GM23338 (cell line): ENCODE measurements around the gene LPP. TPM values are rescaled to one million over a fixed set of nuclear protein-coding genes. Genes with fewer than 3 reads are reported as not detected.

Source experiments
- ATAC-seq: fragments of 200-7000 bp; cut with Tn5 transposase; 3 replicates; pipeline ENCODE4 v1.9.1; 2020
- DNase-seq: peaks from one replicate; pipeline ENCODE4 v3.0.0-alpha.2; 2015; ENCODE audit warnings: low spot score
- H2AFZ ChIP-seq: fragments of 200-600 bp; sonication (generic); 2 replicates; pipeline ENCODE4 v1.8.0; 2016; ENCODE audit warnings: antibody characterized with exemption, mild to moderate bottlenecking, moderate library complexity
- H3F3A ChIP-seq: fragments of 200-600 bp; sonication (generic); replicated peaks from 2 replicates; pipeline ENCODE4 v1.8.0; 2017; ENCODE audit warnings: antibody characterized with exemption, mixed run types, low read depth
- H3K27ac ChIP-seq: fragments of 200-600 bp; sonication (generic); 2 replicates; pipeline ENCODE4 v1.6.1; 2016; ENCODE audit warnings: low read depth
- H3K27me3 ChIP-seq: fragments of 200-600 bp; sonication (generic); 2 replicates; pipeline ENCODE4 v1.8.0; 2016; ENCODE audit warnings: mild to moderate bottlenecking, mixed run types, moderate library complexity; ENCODE audit not compliant: insufficient read depth
- H3K36me3 ChIP-seq: fragments of 200-600 bp; sonication (generic); 2 replicates; pipeline ENCODE4 v1.8.0; 2016; ENCODE audit warnings: mild to moderate bottlenecking; ENCODE audit not compliant: insufficient read depth
- H3K4me1 ChIP-seq: fragments of 200-600 bp; sonication (generic); 2 replicates; pipeline ENCODE4 v1.8.0; 2016; ENCODE audit warnings: mild to moderate bottlenecking, moderate library complexity; ENCODE audit not compliant: insufficient read depth
- H3K4me2 ChIP-seq: fragments of 200-600 bp; sonication (generic); 2 replicates; pipeline ENCODE4 v1.7.1; 2017; ENCODE audit warnings: mixed run types
- H3K4me3 ChIP-seq: fragments of 200-600 bp; sonication (generic); 2 replicates; pipeline ENCODE4 v1.6.1; 2016; ENCODE audit warnings: mixed run types
- H3K79me2 ChIP-seq: fragments of 200-600 bp; sonication (generic); replicated peaks from 2 replicates; pipeline ENCODE4 v1.8.0; 2017; ENCODE audit warnings: mild to moderate bottlenecking; ENCODE audit not compliant: insufficient read depth
- H3K9me2 ChIP-seq: fragments of 200-600 bp; sonication (generic); 2 replicates; pipeline ENCODE4 v1.8.0; 2017; ENCODE audit not compliant: insufficient read depth
- H4K20me1 ChIP-seq: fragments of 200-600 bp; sonication (generic); replicated peaks from 2 replicates; pipeline ENCODE4 v1.8.0; 2017; ENCODE audit warnings: mild to moderate bottlenecking; ENCODE audit not compliant: insufficient read depth
- H3K27ac Mint-ChIP-seq: 2 replicates; pipeline ENCODE4 v1.8.0; 2020; ENCODE audit warnings: inconsistent platforms, mild to moderate bottlenecking, moderate library complexity, mixed read lengths
- H3K27me3 Mint-ChIP-seq: 3 replicates; pipeline ENCODE4 v1.8.0; 2022; ENCODE audit warnings: low read depth, mild to moderate bottlenecking, moderate library complexity, mixed read lengths, inconsistent platforms; ENCODE audit not compliant: insufficient read depth, poor library complexity
- H3K36me3 Mint-ChIP-seq: 3 replicates; pipeline ENCODE4 v1.8.0; 2021; ENCODE audit warnings: low read depth, mild to moderate bottlenecking, inconsistent platforms, moderate library complexity, mixed read lengths
- H3K4me1 Mint-ChIP-seq: 3 replicates; pipeline ENCODE4 v1.8.0; 2020; ENCODE audit warnings: mild to moderate bottlenecking, inconsistent platforms, mixed read lengths
- H3K4me3 Mint-ChIP-seq: 3 replicates; pipeline ENCODE4 v1.8.0; 2021; ENCODE audit warnings: moderate library complexity, mild to moderate bottlenecking, inconsistent platforms, mixed read lengths
- H3K9me3 Mint-ChIP-seq: 3 replicates; pipeline ENCODE4 v1.8.0; 2020; ENCODE audit warnings: moderate library complexity, mild to moderate bottlenecking, inconsistent platforms, mixed read lengths
- CREB1 ChIP-seq: fragments of 250-450 bp; sonication (Bioruptor Pico); IDR thresholded peaks from 2 replicates; pipeline ENCODE4 v1.5.0; 2020; ENCODE audit warnings: low read depth, mild to moderate bottlenecking, moderate library complexity
- CTCF ChIP-seq, 2 experiments: fragments of 200-600 bp in 1 of 2; sonication (generic) in 1 of 2; conservative IDR thresholded peaks; 2 replicates each; pipeline versions ENCODE4 v1.5.1 to v1.6.1; 2016 to 2017; ENCODE audit warnings: antibody characterized with exemption in 2 of 2, low read depth in 2 of 2, mild to moderate bottlenecking in 2 of 2, moderate library complexity in 1 of 2
- ETS1 ChIP-seq: IDR thresholded peaks from 2 replicates; pipeline ENCODE4 v1.6.1; 2016; ENCODE audit warnings: antibody characterized with exemption
- EZH2 ChIP-seq: fragments of 200-600 bp; sonication (generic); IDR thresholded peaks from one replicate; pipeline ENCODE4 v1.8.0; 2017; ENCODE audit warnings: antibody characterized with exemption, mild to moderate bottlenecking, low read depth; ENCODE audit not compliant: unreplicated experiment
- EZH2phosphoT487 ChIP-seq: fragments of 200-600 bp; sonication (generic); IDR thresholded peaks from one replicate; pipeline ENCODE4 v1.8.1; 2018; ENCODE audit warnings: antibody characterized with exemption; ENCODE audit not compliant: unreplicated experiment
- JUNB ChIP-seq: IDR thresholded peaks from one replicate; pipeline ENCODE4 v1.6.1; 2016; ENCODE audit warnings: antibody characterized with exemption; ENCODE audit not compliant: unreplicated experiment
- NANOG ChIP-seq: IDR thresholded peaks from 2 replicates; pipeline ENCODE4 v1.6.1; 2016; ENCODE audit warnings: antibody characterized with exemption, borderline replicate concordance
- POLR2AphosphoS5 ChIP-seq: IDR thresholded peaks from 2 replicates; pipeline ENCODE4 v1.6.1; 2016; ENCODE audit warnings: antibody characterized with exemption, low read depth
- REST ChIP-seq: IDR thresholded peaks from one replicate; pipeline ENCODE4 v1.6.1; 2018; ENCODE audit warnings: antibody characterized with exemption; ENCODE audit not compliant: unreplicated experiment
- STAT1 ChIP-seq: IDR thresholded peaks from one replicate; pipeline ENCODE4 v1.6.1; 2016; ENCODE audit warnings: antibody characterized with exemption; ENCODE audit not compliant: unreplicated experiment
- ZNF114 ChIP-seq: fragments of 250-450 bp; sonication (Bioruptor Pico); IDR thresholded peaks from 2 replicates; pipeline ENCODE4 v1.5.0; 2020; ENCODE audit warnings: mild to moderate bottlenecking, moderate library complexity
- ZNF331 ChIP-seq: fragments of 250-450 bp; sonication (Bioruptor Pico); IDR thresholded peaks from 2 replicates; pipeline ENCODE4 v1.5.0; 2020; ENCODE audit warnings: low read depth, mild to moderate bottlenecking, moderate library complexity
- ZNF462 ChIP-seq: fragments of 250-450 bp; sonication (Bioruptor Pico); IDR thresholded peaks from 2 replicates; pipeline ENCODE4 v1.5.0; 2020; ENCODE audit warnings: mild to moderate bottlenecking, moderate library complexity
- polyA plus RNA-seq: library from polyadenylated mRNA; unstranded; fragments of >200 nt; fragmentation: Nextera tagmentation; extraction: Ambion mirVana; gene quantifications from 2 replicates; pipeline ENCODE4 v1.2.1, GENCODE V29; 2016
- total RNA-seq: library from RNA; depleted of rRNA; stranded (reverse); fragments of >200 nt; shearing (Covaris generic); gene quantifications from 2 replicates; pipeline ENCODE4 v1.2.3, GENCODE V29; 2014

Gene LPP
- total and polyA plus RNA-seq, 2 experiments from 2014 or later = 23.0 to 35.2 TPM

- TF ChIP-seq CTCF (conservative IDR thresholded peaks at IDR 0.05; ENCODE audit: low read depth in 2 of 2) = no peak
- TF ChIP-seq NANOG = no peak
- TF ChIP-seq STAT1 = no peak
- TF ChIP-seq JUNB = no peak
- no peak for TF ChIP-seq EZH2
- no peak for TF ChIP-seq POLR2AphosphoS5
- no peak for TF ChIP-seq CREB1 (CRISPR knock-in tag)
- no peak for TF ChIP-seq REST
- no peak for TF ChIP-seq ZNF114 (CRISPR knock-in tag)
- no peak for TF ChIP-seq ZNF462 (CRISPR knock-in tag)
- no peak for TF ChIP-seq ZNF331
- TF ChIP-seq ETS1 = no peak
- no peak for TF ChIP-seq EZH2phosphoT487
- H3K36me3 Mint-ChIP-seq = no peaks in the 10 kb centered on the region
- no peaks in the 10 kb centered on the region for H3K9me3 Mint-ChIP-seq
- H3K4me1 Mint-ChIP-seq = peaks cover 1% of the 10 kb centered on the region; the same call in 1 of the 3 replicates
- Histone ChIP-seq H3K27me3 (no peaks in the 10 kb centered on the region), H4K20me1 (no peaks in the 10 kb centered on the region), H3K36me3 (no peaks in the 10 kb centered on the region), H3K4me3 (no peak overlapping the region), H3K4me2 (no peak overlapping the region), H2AFZ (no peak overlapping the region), H3F3A (no peaks in the 10 kb centered on the region), H3K79me2 (no peaks in the 10 kb centered on the region), H3K9me2 (no peaks in the 10 kb centered on the region), H3K27ac (no peak overlapping the region), H3K4me1 (no peaks in the 10 kb centered on the region)
- no peak overlapping the region for H3K27ac Mint-ChIP-seq
- no peak overlapping the region for H3K4me3 Mint-ChIP-seq
- H3K27me3 Mint-ChIP-seq = no peaks in the 10 kb centered on the region
- ATAC-seq = no peak
- DNase-seq = no peak
These were observed 315.4 kb downstream of the LPP start for GRCh38 chr3:188469228-188469885.
